Inflammatory macrophage treated with lipopolysaccharide for 4 hours (primary cell): ENCODE measurements around the gene SURF4.

Experiments used
- DNase-seq: peaks from one replicate; pipeline ENCODE4 v3.0.0-alpha.2; 2020

Gene SURF4

GRCh38 chr9:133375724-133376654, at the start of gene SURF4, which contains the start of gene STKLD1:
SURF4 (minus strand) TSS chr9:133376060; CDS start chr9:133375969, 91 bp downstream.
STKLD1 (plus strand) TSS chr9:133376366; CDS start chr9:133376474, 108 bp downstream.
- peak; percentile 97 for DNase-seq

DNA sequence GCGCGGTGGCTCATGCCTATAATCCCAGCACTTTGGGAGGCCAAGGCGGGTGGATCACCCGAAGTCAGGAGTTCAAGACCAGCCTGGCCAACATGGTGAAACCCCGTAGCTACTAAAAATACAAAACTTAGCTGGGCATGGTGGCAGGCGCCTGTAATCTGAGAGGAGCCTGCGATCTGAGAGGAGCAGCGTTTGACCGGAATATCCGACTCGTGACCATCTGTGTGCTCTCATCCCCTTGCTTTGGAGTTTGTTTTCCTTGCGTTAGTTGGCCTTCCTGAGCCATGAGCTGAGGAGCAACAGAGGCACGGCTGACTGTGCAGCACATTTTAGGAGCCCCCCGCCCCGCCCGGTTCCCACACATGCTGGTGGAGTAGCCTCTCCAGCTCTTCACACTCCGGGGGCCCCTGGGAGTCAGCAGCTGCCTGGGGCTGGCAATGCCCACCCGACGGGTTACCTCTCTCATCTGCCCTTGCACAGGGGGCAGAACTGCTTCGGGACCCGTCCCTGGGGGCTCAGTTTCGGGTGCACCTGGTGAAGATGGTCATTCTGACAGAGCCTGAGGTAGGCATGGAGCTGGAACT, 49.3 kb upstream of the SURF4 start:
- DNase-seq: no peak

DNA sequence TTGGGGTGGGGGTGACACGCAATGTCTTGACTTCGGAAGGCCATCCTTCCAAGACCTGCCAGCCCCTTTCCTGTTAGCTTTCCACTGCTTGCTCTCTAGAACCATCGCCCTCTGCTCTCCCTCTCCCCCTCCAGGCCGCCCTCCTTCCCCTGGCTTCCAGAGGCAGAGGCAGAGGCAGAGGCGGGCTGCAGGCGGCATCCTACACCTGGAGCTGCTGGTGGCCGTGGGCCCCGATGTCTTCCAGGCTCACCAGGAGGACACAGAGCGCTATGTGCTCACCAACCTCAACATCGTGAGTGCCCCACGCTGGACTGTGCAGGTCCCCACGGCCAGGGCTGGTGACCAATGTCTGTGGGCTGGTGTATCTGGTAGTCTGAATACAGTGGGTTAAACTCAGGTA, 48.3 kb upstream of the SURF4 start:
- DNase-seq: no peak

GRCh38 chr9:133423216-133423615, 47.4 kb upstream of the SURF4 start:
- DNase-seq: no peak

DNA sequence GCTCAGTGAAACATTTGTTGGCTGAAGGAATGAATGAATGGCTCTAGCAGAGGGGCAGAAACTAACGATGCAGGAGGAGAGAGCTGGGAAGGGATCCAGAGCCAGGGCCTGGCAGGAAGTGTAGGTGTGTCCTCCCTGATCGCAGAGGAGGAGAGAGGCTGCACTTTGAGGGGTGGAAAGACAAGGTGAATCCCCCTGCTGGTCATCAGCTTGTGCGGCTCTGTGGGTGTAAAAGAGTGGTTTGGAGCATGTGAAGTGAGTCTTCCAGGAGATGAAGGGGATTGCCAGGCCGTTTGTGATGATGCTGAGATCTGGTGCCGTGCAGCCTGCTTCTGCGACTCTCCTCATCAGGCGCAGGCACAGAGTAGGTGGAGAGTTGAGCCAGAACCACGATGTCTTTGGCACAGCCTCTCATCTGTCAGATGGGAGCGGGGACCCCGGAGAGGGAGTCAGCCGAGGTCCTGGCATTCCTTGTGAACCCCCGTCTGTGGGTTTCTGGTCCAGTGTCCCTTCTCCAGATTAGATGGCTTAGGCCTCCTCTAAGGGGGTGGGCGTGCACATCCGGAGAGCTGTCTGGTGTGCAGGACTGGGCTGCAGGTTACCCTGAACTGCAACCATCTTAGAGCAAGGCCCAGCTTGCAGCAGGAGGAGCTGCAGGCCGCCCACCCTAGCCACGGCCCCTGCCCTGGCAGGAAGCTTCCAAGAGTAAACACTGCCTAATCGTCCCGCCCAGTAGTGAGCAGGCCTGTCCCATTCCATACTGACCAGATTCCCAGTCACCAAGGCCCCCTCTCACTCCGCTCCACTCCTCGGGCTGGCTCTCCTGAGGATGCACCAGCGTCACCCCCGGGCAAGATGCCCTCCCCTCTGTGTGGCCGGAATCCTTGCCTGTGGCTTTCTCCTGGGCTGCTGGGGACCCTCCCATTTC, 46.0 kb upstream of the SURF4 start, which contains the start of gene ADAMTS13:
Gene ADAMTS13 (plus strand): TSS at position 753 of the 928 bp plus-strand sequence. CDS start 77 bp downstream, at position 830.
- no peak for DNase-seq

DNA sequence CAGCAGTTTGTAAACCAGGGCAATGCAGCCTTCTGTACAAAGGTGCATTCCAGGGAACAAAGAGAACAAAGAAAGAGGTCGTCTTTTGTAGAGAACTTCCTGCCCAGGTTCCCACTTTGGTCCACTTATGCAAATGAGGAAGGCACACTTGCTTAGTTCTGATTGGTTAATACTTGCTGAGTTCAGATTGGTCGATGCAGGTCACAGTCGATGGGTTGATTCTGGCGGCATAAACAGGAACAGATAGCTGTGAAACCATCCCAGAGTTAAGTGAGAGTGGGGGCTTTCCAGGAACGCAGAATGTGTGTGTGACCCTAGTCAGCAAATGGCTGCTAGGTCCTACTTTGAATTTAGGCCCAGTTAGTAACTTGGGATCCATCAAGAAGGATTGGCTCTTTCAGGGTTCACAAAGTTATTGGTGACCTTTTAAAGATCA, 44.5 kb upstream of the SURF4 start:
- DNase-seq: peak; percentile 18

DNA sequence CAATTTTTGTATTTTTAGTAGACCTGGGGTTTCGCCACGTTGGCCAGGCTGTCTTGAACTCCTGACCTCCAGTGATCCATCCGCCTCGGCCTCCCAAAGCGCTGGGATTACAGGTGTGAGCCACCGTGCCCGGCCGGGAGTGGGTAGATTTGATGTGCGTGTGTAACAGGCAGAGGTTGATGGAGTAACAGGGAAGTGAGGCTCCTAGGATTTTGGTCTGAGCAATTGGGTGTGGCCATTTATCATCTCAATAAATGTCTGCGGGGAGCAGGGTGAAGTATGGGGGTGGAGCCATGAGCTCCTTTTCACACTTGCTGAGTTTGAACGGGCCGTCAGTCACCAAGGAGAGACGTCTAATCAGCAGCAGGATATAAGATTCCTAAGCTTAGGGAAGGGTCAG, 43.1 kb upstream of the SURF4 start:
- no peak for DNase-seq

DNA sequence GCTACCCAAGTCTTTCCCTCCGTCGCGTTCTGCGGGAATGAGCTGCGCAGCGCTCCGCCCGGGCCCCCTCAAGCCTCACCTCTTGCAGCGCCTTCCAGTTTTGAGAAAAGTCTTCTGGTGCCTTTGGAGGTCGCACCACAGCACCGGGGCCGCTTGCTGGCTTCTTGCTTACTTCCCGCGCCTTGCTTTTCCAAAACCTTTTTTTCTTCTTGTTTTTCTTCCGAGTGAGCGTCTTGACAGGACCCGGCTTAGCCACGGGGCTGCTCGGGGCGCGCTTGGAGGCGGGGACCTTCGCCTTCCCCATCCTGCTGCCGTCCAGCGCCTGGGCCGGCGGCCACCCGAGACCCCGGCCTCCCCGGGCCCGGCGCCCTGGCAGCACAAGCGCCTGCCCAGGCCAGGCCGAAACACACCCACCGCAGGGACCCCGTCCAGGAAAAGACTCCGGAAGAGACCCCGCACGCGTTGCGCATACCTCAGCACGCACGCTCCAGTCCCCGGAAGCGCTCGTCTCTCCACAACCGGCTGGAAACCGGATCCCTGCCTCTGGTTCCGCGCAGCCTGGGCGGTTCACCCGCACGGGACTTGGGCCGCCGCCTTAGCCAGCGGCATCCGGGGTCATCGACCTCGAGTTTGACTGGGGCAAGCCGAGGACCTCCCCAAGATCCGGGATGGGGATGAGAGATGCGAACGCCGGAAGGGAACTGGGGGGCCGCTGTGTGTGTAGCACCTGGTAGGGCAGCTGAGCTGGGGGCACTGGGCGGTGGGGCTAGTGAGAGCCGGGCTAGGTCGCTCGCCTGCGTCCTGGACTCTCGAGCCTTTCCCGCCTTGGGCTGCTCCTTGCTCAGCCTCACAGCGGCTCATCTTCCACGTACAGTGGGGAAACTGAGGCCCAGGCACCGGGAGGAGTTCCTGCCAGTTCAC, 41.9 kb upstream of the SURF4 start, which contains the start of gene REXO4:
Gene REXO4 (minus strand): TSS at position 470 of the 921 bp plus-strand sequence. CDS start 166 bp downstream, at position 304.
- peak; percentile 76 for DNase-seq

- no peak for DNase-seq
These were observed 39.3 kb upstream of the SURF4 start for GRCh38 chr9:133415170-133415569.

- no peak for DNase-seq
These were observed 32.2 kb upstream of the SURF4 start for GRCh38 chr9:133408042-133408441.

- DNase-seq: peak; percentile 80
These were observed 30.8 kb upstream of the SURF4 start for GRCh38 chr9:133406480-133407307.

DNA sequence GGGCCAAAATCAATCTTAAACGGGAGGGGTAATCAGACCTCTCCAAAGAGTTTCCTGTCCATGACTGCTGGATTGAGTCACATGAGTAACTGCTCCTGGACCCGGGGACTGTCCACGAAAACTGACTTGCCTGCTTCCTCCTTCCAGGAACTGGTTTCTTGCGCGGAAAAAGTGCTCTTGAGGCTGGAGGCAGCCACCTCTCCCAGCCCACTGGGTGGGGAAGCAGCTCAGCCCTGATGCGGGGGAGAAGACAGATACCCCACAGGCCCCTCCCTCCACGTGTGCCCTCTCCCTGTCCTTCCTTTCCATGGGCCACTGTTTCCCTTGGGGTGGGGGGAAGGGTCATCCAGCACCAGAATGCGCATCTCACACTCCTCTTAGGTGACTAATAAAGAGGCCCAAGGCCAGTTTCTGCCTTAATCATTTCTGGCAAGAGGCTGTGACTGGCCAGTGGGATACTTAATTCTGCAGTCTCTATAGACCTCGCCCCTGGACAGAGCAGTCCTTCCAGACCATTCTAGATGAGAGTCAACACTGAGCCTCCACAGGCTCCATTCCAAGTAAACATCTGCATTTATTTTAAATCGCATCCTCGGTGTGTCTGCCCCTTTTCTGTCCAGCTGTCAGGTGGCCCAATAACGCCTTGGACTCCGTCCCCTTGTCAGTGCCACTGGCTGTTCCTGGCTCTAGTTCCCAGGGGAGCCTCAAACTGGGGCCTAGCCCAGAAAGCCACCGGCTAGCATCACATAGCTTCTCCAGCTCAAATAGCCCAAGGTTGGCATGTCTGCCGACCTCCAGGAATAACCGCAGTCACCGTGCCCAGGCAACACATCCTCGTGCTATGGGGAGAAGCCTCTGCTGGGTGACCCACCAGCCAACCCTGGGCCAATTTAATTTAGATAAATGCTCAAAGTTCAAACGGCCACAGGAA, 29.9 kb upstream of the SURF4 start:
- DNase-seq: no peak

DNA sequence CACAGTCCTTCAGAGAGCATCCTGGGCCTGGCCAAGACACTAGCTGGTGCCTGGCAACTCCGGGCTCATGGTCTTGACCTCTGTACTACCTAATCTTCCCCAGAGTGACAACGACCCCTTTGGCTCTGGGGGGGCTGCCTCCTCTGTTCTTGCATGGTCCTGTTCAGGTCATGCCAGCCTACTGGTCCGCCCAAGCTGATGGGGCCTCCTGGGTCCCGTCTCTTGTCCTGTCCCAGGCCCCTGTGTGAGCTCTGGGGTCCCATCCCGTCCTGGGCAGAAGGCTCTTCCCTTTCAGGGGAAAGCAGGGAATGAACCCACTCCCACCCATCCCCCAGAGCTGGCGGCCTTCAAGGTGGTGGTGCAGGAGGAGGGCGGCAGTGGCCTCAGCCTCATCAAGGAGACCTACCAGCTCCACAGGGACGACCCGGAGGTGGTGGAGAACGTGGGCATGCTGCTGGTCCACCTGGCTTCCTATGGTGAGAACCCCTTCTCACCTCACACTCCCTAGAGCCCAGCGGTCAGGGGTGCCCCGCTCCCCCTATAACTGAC, 28.7 kb upstream of the SURF4 start:
- no peak for DNase-seq

DNA sequence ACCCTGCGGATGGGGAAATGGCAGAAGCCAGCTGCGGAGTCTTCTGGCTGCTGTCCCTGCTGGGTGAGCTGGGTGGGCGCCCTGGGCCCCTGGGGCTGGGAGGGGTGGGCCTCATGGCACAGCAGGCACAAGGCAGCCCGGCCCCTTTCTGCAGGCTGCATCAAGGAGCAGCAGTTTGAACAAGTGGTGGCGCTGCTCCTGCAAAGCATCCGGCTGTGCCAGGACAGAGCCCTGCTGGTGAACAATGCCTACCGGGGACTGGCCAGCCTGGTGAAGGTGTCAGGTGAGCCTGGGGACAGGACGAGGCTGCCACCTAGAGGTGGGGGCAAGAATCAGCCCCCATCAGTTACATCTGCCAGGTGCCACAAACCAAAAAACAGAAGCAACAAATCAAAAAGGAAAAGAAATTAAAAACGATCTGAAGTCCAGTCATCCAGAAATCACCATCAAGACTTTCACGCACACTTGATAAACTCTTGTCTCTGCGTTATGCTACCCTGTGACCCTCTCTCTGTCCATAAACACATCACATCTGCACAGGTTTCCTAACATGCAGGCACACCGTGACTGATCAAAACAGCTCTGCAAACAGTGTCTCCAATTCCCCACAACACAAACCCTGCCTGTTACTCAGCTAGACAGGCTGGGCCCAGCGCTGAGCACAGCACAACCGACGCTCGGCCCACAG, 28.1 kb upstream of the SURF4 start:
- DNase-seq: peak; percentile 9

GRCh38 chr9:133402689-133403088, 26.8 kb upstream of the SURF4 start:
- DNase-seq: no peak

- no peak for DNase-seq
These were observed 25.7 kb upstream of the SURF4 start for GRCh38 chr9:133401588-133401987.

- no peak for DNase-seq
These were observed 24.4 kb upstream of the SURF4 start for GRCh38 chr9:133400292-133400691.

GRCh38 chr9:133397895-133398294, 22.0 kb upstream of the SURF4 start:
- DNase-seq: no peak
